SK-N-SH (cell line): ENCODE measurements around the gene CAMTA2.

ENCODE experiments used
- CHD2 ChIP-seq: fragments of 150-350 bp; IDR thresholded peaks from 2 replicates; pipeline ENCODE4 v1.6.1; 2018; ENCODE audit warnings: low read length; ENCODE audit not compliant: partially characterized antibody
- CTCF ChIP-seq: fragments of 200-600 bp; sonication (generic); IDR thresholded peaks from 2 replicates; pipeline ENCODE4 v1.6.1; 2017; ENCODE audit warnings: antibody characterized with exemption, mild to moderate bottlenecking, moderate library complexity
- ELF1 ChIP-seq: IDR thresholded peaks from 2 replicates; pipeline ENCODE4 v1.4.0; 2012
- EZH2phosphoT487 ChIP-seq: fragments of 200-600 bp; sonication (generic); IDR thresholded peaks from 2 replicates; pipeline ENCODE4 v1.6.1; 2017; ENCODE audit warnings: low read depth, mixed run types, mild to moderate bottlenecking, antibody characterized with exemption, moderate library complexity, borderline replicate concordance
- FOXJ3 ChIP-seq: sonication (generic); formaldehyde crosslinking; IDR thresholded peaks from 2 replicates; pipeline ENCODE4 v1.5.1; 2020; ENCODE audit warnings: mild to moderate bottlenecking, missing genetic modification reagents
- GABPA ChIP-seq: IDR thresholded peaks from 2 replicates; pipeline ENCODE4 v1.4.0; 2012; ENCODE audit warnings: low read depth, mild to moderate bottlenecking
- NRF1 ChIP-seq: IDR thresholded peaks from 2 replicates; pipeline ENCODE4 v1.6.1; 2012; ENCODE audit warnings: low read depth, mild to moderate bottlenecking, low read length
- POLR2AphosphoS5 ChIP-seq: IDR thresholded peaks from 2 replicates; pipeline ENCODE4 v1.6.1; 2012; ENCODE audit warnings: low read depth, low read length
- RAD21 ChIP-seq: IDR thresholded peaks from 2 replicates; pipeline ENCODE4 v1.6.1; 2012; ENCODE audit warnings: mild to moderate bottlenecking, low read length
- RCOR1 ChIP-seq: fragments of 150-350 bp; IDR thresholded peaks from 2 replicates; pipeline ENCODE4 v1.6.1; 2017; ENCODE audit warnings: antibody characterized with exemption, low read length
- REST ChIP-seq: IDR thresholded peaks from 2 replicates; pipeline ENCODE4 v1.6.1; 2012; ENCODE audit warnings: mild to moderate bottlenecking, low read depth, low read length, moderate library complexity
- RFX5 ChIP-seq: IDR thresholded peaks from 2 replicates; pipeline ENCODE4 v1.6.1; 2012; ENCODE audit warnings: mild to moderate bottlenecking, improper control_type of control experiment, low read length
- YY1 ChIP-seq: IDR thresholded peaks from 2 replicates; pipeline ENCODE4 v1.4.0; 2012; ENCODE audit warnings: low read depth, mild to moderate bottlenecking

- TF ChIP-seq CTCF (no peak), EZH2phosphoT487 (no peak), CHD2 (no peak), NRF1 (no peak), POLR2AphosphoS5 (no peak), RCOR1 (no peak), REST (no peak), GABPA (no peak), YY1 (no peak), FOXJ3 (CRISPR knock-in tag) (no peak), RAD21 (no peak), RFX5 (no peak), ELF1 (no peak)
Measured at GRCh38 chr17:4955091-4955490, 32.4 kb downstream of the CAMTA2 start.
